H1 (cell line): ENCODE measurements around the gene VAV2. TPM values are rescaled to one million over a fixed set of nuclear protein-coding genes. Genes with fewer than 3 reads are reported as not detected.
A peak's percentile ranks its signal among the peaks of the same experiment; 100 is the strongest.

Experiments
- CTCF ChIA-PET: fragments of 300-600 bp; sonication (Branson Sonifier 250); formaldehyde crosslinking; loops from one replicate; lab custom pipeline; 2021; ENCODE audit not compliant: partially characterized antibody; lab: Charles Lee
- POLR2A ChIA-PET: fragments of 300-600 bp; sonication (Branson Sonifier 250); formaldehyde crosslinking; loops from one replicate; lab custom pipeline; 2021; ENCODE audit warnings: inconsistent platforms; ENCODE audit not compliant: partially characterized antibody; lab: Charles Lee
- DNase-seq, 2 experiments: peaks; one replicate each; pipeline versions ENCODE4 v3.0.0 to v3.0.0-alpha.2; 2010 to 2022; ENCODE audit warnings: low spot score in 2 of 2, low read depth in 1 of 2, mixed read lengths in 1 of 2
- FAIRE-seq: peaks from 2 replicates; lab custom pipeline; 2011; peaks lifted over from hg19 to GRCh38; lab: Jason Lieb, UNC
- H2AFZ ChIP-seq: 2 replicates; pipeline ENCODE4 v1.8.1; 2012; ENCODE audit warnings: low read length, inconsistent platforms
- H2AK5ac ChIP-seq: 2 replicates; pipeline ENCODE4 v1.6.1; 2013; ENCODE audit warnings: low read depth, low read length
- H2BK120ac ChIP-seq: replicated peaks from 2 replicates; pipeline ENCODE3; 2013; ENCODE audit warnings: low read depth, low read length, inconsistent platforms
- H2BK12ac ChIP-seq: 2 replicates; pipeline ENCODE4 v1.6.1; 2013; ENCODE audit warnings: low read depth, low read length
- H2BK15ac ChIP-seq: 2 replicates; pipeline ENCODE4 v1.6.1; 2013; ENCODE audit warnings: low read length
- H2BK20ac ChIP-seq: 2 replicates; pipeline ENCODE4 v1.6.1; 2013; ENCODE audit warnings: low read length
- H2BK5ac ChIP-seq: 2 replicates; pipeline ENCODE4 v1.6.1; 2013; ENCODE audit warnings: low read depth, low read length
- H3K14ac ChIP-seq: 2 replicates; pipeline ENCODE4 v1.6.1; 2013; ENCODE audit warnings: inconsistent platforms; ENCODE audit not compliant: insufficient read length
- H3K18ac ChIP-seq: 2 replicates; pipeline ENCODE4 v1.6.1; 2013; ENCODE audit warnings: low read length; ENCODE audit errors: extremely low read depth
- H3K23ac ChIP-seq: 2 replicates; pipeline ENCODE4 v1.6.1; 2013; ENCODE audit warnings: inconsistent platforms; ENCODE audit not compliant: insufficient read length
- H3K23me2 ChIP-seq: 2 replicates; pipeline ENCODE4 v1.6.1; 2013; ENCODE audit warnings: low read depth, low read length
- H3K27ac ChIP-seq: 2 replicates; pipeline ENCODE4 v1.6.1; 2011; ENCODE audit warnings: low read depth, low read length, inconsistent platforms
- H3K27me3 ChIP-seq, 4 experiments: replicated peaks in 1 of 4; 1 replicate in 1 of 4; 2 replicates in 3 of 4; pipeline versions ENCODE4 v1.6.1 to v1.8.1; 2011 to 2013; ENCODE audit warnings: low read length in 3 of 4, mild to moderate bottlenecking in 3 of 4, inconsistent platforms in 2 of 4, mixed read lengths in 2 of 4, moderate library complexity in 1 of 4; ENCODE audit not compliant: control insufficient read depth in 3 of 4, insufficient read depth in 3 of 4; ENCODE audit errors: extremely low read depth in 1 of 4
- H3K36me3 ChIP-seq, 4 experiments: 2 replicates each; pipeline versions ENCODE4 v1.6.1 to v1.8.1; 2011 to 2013; ENCODE audit warnings: mild to moderate bottlenecking in 4 of 4, low read length in 3 of 4, moderate library complexity in 2 of 4, control low read depth in 1 of 4, inconsistent platforms in 1 of 4; ENCODE audit not compliant: insufficient read depth in 4 of 4, control insufficient read depth in 2 of 4
- H3K4ac ChIP-seq: replicated peaks from 2 replicates; pipeline ENCODE3; 2013; ENCODE audit warnings: low read length, low read depth, mixed read lengths, inconsistent platforms; ENCODE audit not compliant: insufficient read length
- H3K4me1 ChIP-seq, 4 experiments: replicated peaks in 1 of 4; 1 replicate in 1 of 4; 2 replicates in 3 of 4; pipeline versions ENCODE4 v1.6.1 to v1.8.1; 2011 to 2013; ENCODE audit warnings: low read length in 3 of 4, inconsistent platforms in 2 of 4, mixed read lengths in 1 of 4; ENCODE audit not compliant: insufficient read depth in 4 of 4, control insufficient read depth in 3 of 4
- H3K4me2 ChIP-seq, 2 experiments: 2 replicates each; pipeline versions ENCODE4 v1.6.1 to v1.8.1; 2011 to 2013; ENCODE audit warnings: low read depth in 2 of 2, low read length in 2 of 2, control low read depth in 1 of 2, inconsistent platforms in 1 of 2, mild to moderate bottlenecking in 1 of 2; ENCODE audit not compliant: insufficient read depth in 1 of 2
- H3K4me3 ChIP-seq, 4 experiments: fragments of 200-600, 300-600 bp in 1 of 4; sonication (generic), shearing (Covaris generic), sonication (Bioruptor Twin) in 1 of 4; 2 replicates each; pipeline versions ENCODE4 v1.5.1 to v1.8.1; 2011 to 2016; ENCODE audit warnings: low read length in 4 of 4, low read depth in 3 of 4, control low read depth in 2 of 4, inconsistent platforms in 2 of 4, mild to moderate bottlenecking in 2 of 4, mixed read lengths in 1 of 4, moderate library complexity in 1 of 4; ENCODE audit not compliant: insufficient read depth in 2 of 4; ENCODE audit errors: extremely low read depth in 1 of 4
- H3K56ac ChIP-seq: replicated peaks from 2 replicates; pipeline ENCODE3; 2013; ENCODE audit warnings: low read depth, mild to moderate bottlenecking, mixed read lengths, low read length, inconsistent platforms; ENCODE audit not compliant: insufficient read length
- H3K79me1 ChIP-seq: 2 replicates; pipeline ENCODE4 v1.6.1; 2013; ENCODE audit warnings: low read depth, low read length, control low read depth
- H3K79me2 ChIP-seq, 2 experiments: 2 replicates each; pipeline versions ENCODE4 v1.6.1 to v1.8.1; 2012 to 2013; ENCODE audit warnings: low read length in 2 of 2, mild to moderate bottlenecking in 2 of 2, inconsistent platforms in 1 of 2; ENCODE audit not compliant: insufficient read depth in 2 of 2, control insufficient read depth in 1 of 2
- H3K9ac ChIP-seq, 4 experiments: replicated peaks in 1 of 4; 1 replicate in 1 of 4; 2 replicates in 3 of 4; pipeline versions ENCODE4 v1.6.1 to v1.8.1; 2011 to 2013; ENCODE audit warnings: low read depth in 3 of 4, low read length in 3 of 4, control low read depth in 2 of 4, mild to moderate bottlenecking in 2 of 4, moderate library complexity in 2 of 4, inconsistent platforms in 1 of 4; ENCODE audit errors: extremely low read depth in 1 of 4
- H3K9me3 ChIP-seq, 2 experiments: 2 replicates each; pipeline versions ENCODE4 v1.6.1 to v1.8.1; 2012 to 2013; ENCODE audit warnings: mild to moderate bottlenecking in 2 of 2, moderate library complexity in 2 of 2, control low read depth in 1 of 2, inconsistent platforms in 1 of 2, low read depth in 1 of 2, low read length in 1 of 2, mixed read lengths in 1 of 2; ENCODE audit not compliant: insufficient read depth in 2 of 2
- H4K20me1 ChIP-seq, 2 experiments: replicated peaks in 1 of 2; 2 replicates each; pipeline versions ENCODE3 to v1.8.1; 2011 to 2013; ENCODE audit warnings: inconsistent platforms in 2 of 2, low read length in 2 of 2, mild to moderate bottlenecking in 1 of 2; ENCODE audit not compliant: insufficient read depth in 2 of 2, control insufficient read depth in 1 of 2
- H4K5ac ChIP-seq: 2 replicates; pipeline ENCODE4 v1.6.1; 2013; ENCODE audit warnings: low read length, low read depth, mixed read lengths, inconsistent platforms; ENCODE audit not compliant: insufficient read length
- H4K8ac ChIP-seq: 2 replicates; pipeline ENCODE4 v1.8.0; 2013; ENCODE audit warnings: mild to moderate bottlenecking, moderate library complexity, low read length, inconsistent platforms; ENCODE audit not compliant: insufficient read depth; ENCODE audit errors: extremely low read depth
- H4K91ac ChIP-seq: replicated peaks from 2 replicates; pipeline ENCODE3; 2013; ENCODE audit warnings: low read length, mixed read lengths, inconsistent platforms; ENCODE audit not compliant: insufficient read length
- ATF2 ChIP-seq: IDR thresholded peaks from 2 replicates; pipeline ENCODE4 v1.6.1; 2012; ENCODE audit warnings: low read length, inconsistent platforms
- BCL11A ChIP-seq, 2 experiments: IDR thresholded peaks; one replicate each; pipeline ENCODE4 v1.6.1; 2011; ENCODE audit warnings: low read depth in 2 of 2, low read length in 2 of 2, mild to moderate bottlenecking in 2 of 2
- PHF8 ChIP-seq: fragments of 200-600 bp; sonication (generic); conservative IDR thresholded peaks from 2 replicates; pipeline ENCODE4 v1.7.1; 2012; ENCODE audit warnings: low read depth, mild to moderate bottlenecking, inconsistent platforms, low read length, moderate library complexity
- RNF2 ChIP-seq: fragments of 200-900, 300-1000 bp; sonication (generic); IDR thresholded peaks from 2 replicates; pipeline ENCODE4 v1.7.1; 2016; ENCODE audit warnings: borderline replicate concordance, low read depth, mild to moderate bottlenecking, antibody characterized with exemption, low read length; ENCODE audit not compliant: poor library complexity, severe bottlenecking; ENCODE audit errors: missing control alignments
- SUZ12 ChIP-seq: fragments of 200-600 bp; sonication (generic); IDR thresholded peaks from 2 replicates; pipeline ENCODE4 v1.6.1; 2012; ENCODE audit warnings: mild to moderate bottlenecking, inconsistent platforms, low read length, moderate library complexity, mixed read lengths
- WGBS, 2 experiments: shearing (Covaris generic) in 1 of 2; methylation state at CpG; one replicate each; pipeline versions ENCODE4 v1.1.6 to v1.1.7; 2013 to 2015; ENCODE audit warnings: low lambda C conversion rate in 2 of 2, mixed read lengths in 2 of 2, inconsistent platforms in 1 of 2, low coverage in 1 of 2, missing lambda C conversion rate in 1 of 2; ENCODE audit not compliant: insufficient replicate concordance in 2 of 2, insufficient coverage in 1 of 2, insufficient read length in 1 of 2; ENCODE audit errors: extremely low coverage in 1 of 2, missing lambda C conversion rate in 1 of 2; 5-methylcytosine and 5-hydroxymethylcytosine counted together
- polyA plus RNA-seq, 7 experiments: library from polyadenylated mRNA; depleted of rRNA in 3 of 7; stranded (reverse) in 5 of 7; unstranded in 2 of 7; fragments of >200 nt in 5 of 7; fragments of 200-250 nt in 2 of 7; gene quantifications; 1 replicate in 5 of 7; 2 replicates in 1 of 7; 4 replicates in 1 of 7; pipeline versions ENCODE4 v1.2.1 to v1.2.3, GENCODE V29; 2011 to 2013; ENCODE audit warnings: missing spikeins in 2 of 7, mixed read lengths in 2 of 7
- total RNA-seq: library from RNA; stranded (reverse); fragmentation: NEBNext Ultra II Directional; extraction: Animal tissue kit (Norgen Biotek cat#: 25700); gene quantifications from 2 replicates; pipeline ENCODE4 v1.2.1, GENCODE V29; 2021
- TF ChIP-seq, protein P1 (sequence below): IDR thresholded peaks from 2 replicates; pipeline ENCODE4 v1.6.1; 2011; ENCODE audit warnings: low read length, improper control_type of control experiment

The VAV2 gene
- total and polyA plus RNA-seq, 2 of the 8 experiments (the other 6 are each of a cell fraction or from before 2014, with no cell fraction given), result 13.6 to 37.6 TPM

GRCh38 chr9:133971981-133972941 is 19.9 kb downstream of the VAV2 start:
- no peaks in the 10 kb centered on the region for H3K36me3 ChIP-seq
- H3K4me3 ChIP-seq, result no peak overlapping the region
- H3K18ac ChIP-seq, result no peak overlapping the region
- peaks cover 41 to 52% of the 10 kb centered on the region in 2 experiments for H4K20me1 ChIP-seq
- H2AK5ac ChIP-seq, result no peak overlapping the region
- 89% methylated on average over 30 of the region's 30 CpGs; no CpG with 5 or more reads in 1 of the 2 experiments for WGBS, 2 experiments
- H3K4me2 ChIP-seq, result no peak overlapping the region
- ChIA-PET CTCF (interaction anchor here (0.6 kb wide), 1 partner anchor 185 kb away, joined by 3 read pairs; no protein-coding TSS in a partner anchor), POLR2A (no interaction called here)
- no peak overlapping the region for H3K4ac ChIP-seq
- H3K4me1 ChIP-seq, result peaks cover 3 to 33% (median 13%) of the 10 kb centered on the region in 4 experiments
- no peak overlapping the region for H4K91ac ChIP-seq
- H3K23me2 ChIP-seq, result no peaks in the 10 kb centered on the region
- no peak overlapping the region for H2AFZ ChIP-seq
- H4K8ac ChIP-seq, result 0 out of 2 replicates have a peak overlapping the region, but pooled peaks have one; percentile 0
- H3K23ac ChIP-seq, result no peak overlapping the region
- H2BK12ac ChIP-seq, result no peak overlapping the region; the same call in 1 of the 2 replicates
- H3K14ac ChIP-seq, result no peak overlapping the region
- H2BK5ac ChIP-seq, result 0 out of 2 replicates have a peak overlapping the region, but pooled peaks have one; percentile 60
- H3K27me3 ChIP-seq, result no peaks in the 10 kb centered on the region
- DNase-seq (no peak), FAIRE-seq (no peak)
- H3K9ac ChIP-seq, result no peak overlapping the region
- H3K79me1 ChIP-seq, result peaks cover 36% of the 10 kb centered on the region
- no peak overlapping the region for H2BK120ac ChIP-seq
- no peak overlapping the region for H4K5ac ChIP-seq
- H3K27ac ChIP-seq, result no peak overlapping the region
- peak overlapping the region; percentile 81; the same call in 1 of the 2 replicates for H2BK15ac ChIP-seq
- H3K79me2 ChIP-seq, result peaks cover 5 to 96% of the 10 kb centered on the region in 2 experiments
- H3K9me3 ChIP-seq, result no peaks in the 10 kb centered on the region
- no peak overlapping the region for H3K56ac ChIP-seq
- H2BK20ac ChIP-seq, result 0 out of 2 replicates have a peak overlapping the region, but pooled peaks have one; percentile 48
- TF ChIP-seq BCL11A (IDR thresholded peaks at IDR 0.05; ENCODE audit: low read depth in 2 of 2, low read length in 2 of 2), result no peak
- no peak for TF ChIP-seq SUZ12
- TF ChIP-seq ATF2, result no peak
- TF ChIP-seq PHF8, result no peak
- no peak for TF ChIP-seq RNF2
- TF ChIP-seq, protein P1, sequence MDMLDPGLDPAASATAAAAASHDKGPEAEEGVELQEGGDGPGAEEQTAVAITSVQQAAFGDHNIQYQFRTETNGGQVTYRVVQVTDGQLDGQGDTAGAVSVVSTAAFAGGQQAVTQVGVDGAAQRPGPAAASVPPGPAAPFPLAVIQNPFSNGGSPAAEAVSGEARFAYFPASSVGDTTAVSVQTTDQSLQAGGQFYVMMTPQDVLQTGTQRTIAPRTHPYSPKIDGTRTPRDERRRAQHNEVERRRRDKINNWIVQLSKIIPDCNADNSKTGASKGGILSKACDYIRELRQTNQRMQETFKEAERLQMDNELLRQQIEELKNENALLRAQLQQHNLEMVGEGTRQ, result no peak
